ENCODE data around the gene FOXL1.

FOXL1 gene

GRCh38 chr16:86608301-86608747 lies 30.0 kb downstream of the FOXL1 start:
- DNase-seq, result no peak

DNA sequence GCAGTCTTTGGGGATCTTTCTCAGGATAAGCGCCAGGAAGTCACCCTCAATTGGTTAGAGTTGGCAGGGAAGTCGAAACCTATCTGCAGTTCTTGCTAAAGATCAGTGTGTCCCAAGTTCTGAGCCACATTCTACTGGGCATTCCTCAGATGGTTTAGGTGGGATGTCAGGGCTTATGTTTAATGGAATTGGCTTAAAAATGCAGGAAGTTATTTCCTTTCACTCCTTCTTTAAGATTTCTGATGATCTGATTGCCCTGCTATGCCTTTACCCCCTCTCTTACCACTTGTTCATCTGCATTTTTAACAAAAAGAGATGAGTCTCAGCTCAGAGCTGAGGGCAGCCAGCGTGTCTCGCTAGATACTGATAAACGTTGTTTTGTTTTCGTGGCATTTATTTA lies 30.8 kb downstream of the FOXL1 start:
- no peak for DNase-seq

GRCh38 chr16:86609661-86610060 lies 31.3 kb downstream of the FOXL1 start:
- DNase-seq, result no peak

DNA sequence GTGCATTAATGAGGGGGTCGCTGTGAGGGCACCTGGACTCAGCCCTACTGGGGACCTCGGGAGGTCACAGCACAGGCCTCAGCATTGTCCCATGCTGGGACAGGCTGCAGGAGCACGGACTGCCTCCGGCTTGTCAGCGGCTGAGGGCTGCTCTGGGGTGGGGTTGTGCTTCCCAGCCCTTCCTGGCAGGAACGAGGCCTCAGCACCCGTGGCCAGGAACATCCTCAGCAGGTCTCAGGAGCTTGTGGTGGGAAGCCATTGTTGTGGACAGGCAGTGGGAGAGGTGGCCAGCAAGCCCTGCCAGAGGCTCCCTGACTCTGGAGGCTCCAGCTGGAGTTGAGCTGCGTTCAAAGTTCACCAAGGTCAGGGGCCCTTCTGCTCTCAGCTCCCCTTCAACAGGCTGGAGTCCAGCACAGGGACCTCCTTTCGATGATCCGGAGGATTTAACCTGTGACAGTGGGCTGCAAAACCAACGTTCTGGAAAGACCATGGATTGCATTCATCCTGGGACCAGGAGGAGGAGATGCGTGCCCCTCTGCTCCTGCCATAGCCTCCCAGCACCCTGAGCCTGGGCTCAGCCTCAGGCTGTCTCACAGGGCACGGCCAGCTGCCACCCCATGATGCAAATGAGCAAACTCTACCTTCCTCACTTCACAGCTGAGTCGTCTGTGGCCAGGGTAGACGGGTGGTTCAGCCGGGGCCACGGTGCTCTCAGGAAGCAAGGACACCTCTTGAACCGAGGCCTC lies 32.6 kb downstream of the FOXL1 start:
- DNase-seq, result no peak

- DNase-seq, result no peak
Measured at GRCh38 chr16:86611525-86611855, 33.1 kb downstream of the FOXL1 start.

- no peak for DNase-seq
Measured at GRCh38 chr16:86611941-86612340, 33.6 kb downstream of the FOXL1 start.

DNA sequence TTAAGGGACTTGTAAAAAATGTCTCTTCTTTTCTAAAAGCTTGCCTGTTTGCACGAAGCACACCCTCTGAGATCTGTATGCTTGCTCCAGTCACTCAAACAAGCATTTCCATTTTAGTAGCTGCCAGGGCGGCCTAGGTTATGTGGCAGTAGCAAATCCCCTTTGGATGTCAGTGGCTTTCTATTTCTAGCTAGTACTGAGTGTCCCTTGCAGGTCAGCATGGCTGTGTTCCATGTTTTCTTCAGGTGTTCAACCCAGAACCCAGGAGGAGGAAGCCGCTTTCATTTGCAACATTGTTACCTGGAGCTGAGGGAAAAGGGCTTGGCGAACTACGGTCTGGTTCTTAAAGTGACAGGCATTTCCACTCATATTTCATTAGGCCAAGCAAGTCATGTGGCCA lies 36.4 kb downstream of the FOXL1 start:
- DNase-seq, result no peak

DNA sequence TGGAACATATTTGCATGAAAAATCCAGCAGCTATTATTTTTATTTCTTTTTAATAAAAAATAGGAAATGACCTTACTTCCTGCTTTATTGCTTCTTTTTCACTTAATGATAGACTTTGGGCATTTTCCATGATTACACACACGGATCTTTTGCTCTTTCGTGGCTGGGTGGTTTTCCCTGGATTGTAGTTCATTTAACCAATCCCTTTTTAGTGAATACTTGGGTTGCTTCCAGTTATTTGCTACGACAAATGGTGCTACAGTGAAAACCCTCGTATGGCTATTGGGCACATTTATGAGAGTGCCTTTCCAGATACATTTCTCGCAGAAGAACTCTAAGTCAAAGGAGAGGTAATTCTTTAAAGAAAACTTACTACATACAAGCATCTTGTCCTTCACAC lies 38.6 kb downstream of the FOXL1 start:
- no peak for DNase-seq

GRCh38 chr16:86618431-86619238 lies 40.3 kb downstream of the FOXL1 start:
- no peak for DNase-seq

DNA sequence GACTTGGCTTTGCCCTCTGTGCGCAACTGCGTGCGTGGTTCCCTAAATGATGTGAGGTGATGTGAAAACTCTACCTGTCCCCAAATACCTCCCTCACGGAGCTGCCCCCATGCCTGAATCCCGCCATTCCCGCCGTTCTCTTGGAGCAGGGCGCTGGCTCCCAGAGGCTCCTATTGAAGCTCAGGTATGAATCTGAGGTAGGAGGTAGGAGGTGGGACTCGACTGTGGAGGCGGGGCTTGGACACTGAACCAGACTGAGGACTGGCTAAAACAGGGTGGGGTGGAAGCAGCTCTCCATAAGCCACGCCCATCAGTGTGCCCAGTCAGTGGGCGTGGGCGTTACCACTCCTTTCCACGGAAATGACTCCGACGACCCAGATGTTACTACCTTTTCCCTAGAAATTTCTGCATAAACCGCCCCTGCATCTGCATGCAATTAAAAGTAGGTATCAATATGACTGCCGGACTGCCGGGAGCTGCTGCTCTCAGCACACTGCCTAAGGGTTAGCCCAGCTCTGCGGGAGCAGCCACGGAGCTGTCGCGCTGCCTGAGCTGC lies 41.0 kb downstream of the FOXL1 start:
- no peak for DNase-seq

GRCh38 chr16:86620184-86620583 lies 41.8 kb downstream of the FOXL1 start:
- DNase-seq, result no peak

GRCh38 chr16:86621966-86622365 lies 43.6 kb downstream of the FOXL1 start:
- no peak for DNase-seq

DNA sequence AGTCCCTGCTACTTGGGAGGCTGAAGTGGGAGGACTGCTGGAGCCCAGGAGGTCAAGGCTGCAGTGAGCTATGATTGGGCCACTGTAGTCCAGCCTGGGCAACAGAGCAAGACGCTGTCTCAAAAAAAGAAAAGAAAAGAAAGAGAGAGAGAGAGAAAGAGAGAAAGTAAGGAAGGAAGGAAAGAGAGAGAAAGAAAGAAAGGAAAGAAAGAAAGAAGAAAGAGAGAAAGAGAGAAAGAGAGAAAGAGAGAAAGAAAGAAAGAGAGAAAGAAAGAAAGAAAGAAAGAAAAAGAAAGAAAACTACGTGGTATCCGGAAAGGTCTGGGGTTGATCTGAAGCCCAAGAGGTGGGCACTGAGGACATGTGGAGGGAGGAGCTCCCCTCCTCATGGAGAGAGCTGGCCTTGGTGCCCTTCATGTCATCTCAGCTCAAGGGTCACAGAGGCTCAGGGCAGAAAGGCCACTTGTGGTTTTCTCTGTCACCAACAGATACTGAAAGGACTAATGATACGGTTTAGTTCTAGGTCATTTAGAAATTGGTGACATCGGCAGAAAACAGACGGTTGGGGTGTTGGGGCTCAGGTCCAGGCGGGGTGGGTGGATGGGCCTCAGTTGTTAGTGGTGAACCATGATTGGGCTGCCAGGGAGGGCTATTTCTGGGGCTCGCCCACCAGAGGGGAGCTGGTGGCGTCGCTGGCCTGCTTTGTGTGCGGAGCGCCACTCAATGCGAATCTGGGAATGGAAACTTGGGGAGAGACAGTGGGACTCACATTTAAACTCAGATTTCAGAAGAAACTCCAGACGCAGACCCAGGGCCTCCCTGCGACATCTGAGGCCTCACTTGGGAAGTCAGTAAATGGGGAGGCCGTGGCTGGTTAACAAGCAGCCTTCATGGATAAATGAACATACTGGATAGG lies 44.6 kb downstream of the FOXL1 start:
- no peak for DNase-seq

- no peak for DNase-seq
Measured at GRCh38 chr16:86625029-86625428, 46.7 kb downstream of the FOXL1 start.

DNA sequence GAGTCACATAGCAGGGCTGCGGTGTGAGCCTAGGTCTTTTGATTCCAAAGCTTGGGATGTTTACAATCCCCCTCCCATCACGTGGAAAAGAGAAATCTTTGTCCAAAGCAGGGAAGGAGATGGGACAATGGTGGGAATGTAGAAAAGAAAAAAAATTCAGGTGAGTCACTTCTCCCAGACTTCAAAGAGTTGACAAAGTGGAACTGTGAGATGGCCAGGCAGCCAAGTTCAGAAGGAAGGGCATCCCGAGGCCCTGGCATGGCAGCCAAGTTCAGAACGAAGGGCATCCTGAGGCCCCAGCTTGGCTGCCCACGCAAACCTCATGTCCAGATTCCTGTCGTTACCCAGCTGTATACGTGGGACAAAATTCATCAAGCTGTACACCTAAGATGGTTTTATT lies 47.5 kb downstream of the FOXL1 start:
- DNase-seq, result no peak

GRCh38 chr16:86626284-86626683 lies 47.9 kb downstream of the FOXL1 start:
- DNase-seq, result no peak

DNA sequence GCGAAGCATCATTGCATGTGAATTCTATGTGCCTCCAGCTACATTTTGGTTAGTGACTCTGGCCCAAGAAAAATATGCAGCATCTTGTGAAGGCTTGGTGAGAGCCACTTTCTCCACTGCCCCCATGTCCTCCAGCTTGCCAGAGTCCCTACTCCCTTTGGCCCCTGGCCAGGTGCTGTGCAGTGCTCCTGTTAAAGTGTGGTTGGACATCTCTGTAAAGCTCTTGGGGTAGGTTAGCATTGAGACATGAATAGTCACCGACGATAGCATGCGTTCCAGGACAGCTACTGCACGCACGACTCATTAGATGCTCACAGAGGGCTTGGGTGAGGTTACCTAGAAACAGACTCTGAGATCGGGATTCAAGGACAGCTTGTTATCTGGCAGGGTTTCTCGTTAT lies 48.6 kb downstream of the FOXL1 start:
- no peak for DNase-seq

- no peak for DNase-seq
Measured at GRCh38 chr16:86628614-86629013, 50.3 kb downstream of the FOXL1 start.

- no peak for DNase-seq
Measured at GRCh38 chr16:86630471-86630870, 52.1 kb downstream of the FOXL1 start.

- no peak for DNase-seq
Measured at GRCh38 chr16:86631444-86631843, 53.1 kb downstream of the FOXL1 start.

All from suppressor macrophage treated with lipopolysaccharide for 4 hours (primary cell).